CD4-positive, alpha-beta T cell (primary cell): Measurements from ENCODE around the gene IPO9. TPM values are rescaled to one million over a fixed set of nuclear protein-coding genes. Genes with fewer than 3 reads are reported as not detected.
A peak's percentile ranks its signal among the peaks of the same experiment; 100 is the strongest.

Experiments used
- ATAC-seq: fragments of 200-7000 bp; cut with Tn5 transposase; one replicate; pipeline ENCODE4 v1.10.0; 2022; ENCODE audit warnings: mild to moderate bottlenecking; ENCODE audit not compliant: poor library complexity
- CTCF ChIA-PET: fragments of 350-600 bp; sonication (Branson Sonifier 250); formaldehyde crosslinking; loops from one replicate; lab custom pipeline; 2021; ENCODE audit warnings: antibody characterized with exemption, inconsistent platforms; lab: Charles Lee
- POLR2A ChIA-PET: fragments of 350-600 bp; sonication (Branson Sonifier 250); formaldehyde crosslinking; loops from one replicate; lab custom pipeline; 2021; ENCODE audit warnings: antibody characterized with exemption, inconsistent platforms; lab: Charles Lee
- DNase-seq, 14 experiments: peaks; one replicate each; pipeline ENCODE4 v3.0.0-alpha.2; 2013 to 2020; ENCODE audit warnings: mixed read lengths in 2 of 14
- H3K27ac ChIP-seq, 2 donors: one replicate each; pipeline versions ENCODE4 v1.5.1 to v1.7.0; 2013; ENCODE audit warnings: low read length in 2 of 2, low read depth in 1 of 2, mild to moderate bottlenecking in 1 of 2
- H3K27me3 ChIP-seq, 2 experiments: 1 replicate in 1 of 2; 2 replicates in 1 of 2; pipeline versions ENCODE4 v1.6.1 to v1.7.0; 2013; ENCODE audit warnings: low read length in 2 of 2, control low read depth in 1 of 2, mild to moderate bottlenecking in 1 of 2, moderate library complexity in 1 of 2; ENCODE audit not compliant: insufficient read depth in 2 of 2, control insufficient read depth in 1 of 2
- H3K36me3 ChIP-seq: one replicate; pipeline ENCODE4 v1.6.1; 2013; ENCODE audit warnings: low read length, control low read depth; ENCODE audit not compliant: insufficient read depth
- H3K4me1 ChIP-seq: one replicate; pipeline ENCODE4 v1.6.1; 2013; ENCODE audit warnings: low read length, control low read depth; ENCODE audit not compliant: insufficient read depth
- H3K4me3 ChIP-seq: one replicate; pipeline ENCODE4 v1.5.1; 2013; ENCODE audit warnings: mild to moderate bottlenecking, low read length, moderate library complexity
- H3K9me3 ChIP-seq, 2 experiments: 1 replicate in 1 of 2; 2 replicates in 1 of 2; pipeline versions ENCODE4 v1.6.1 to v1.7.0; 2013; ENCODE audit warnings: low read length in 2 of 2, mild to moderate bottlenecking in 2 of 2, control low read depth in 1 of 2, moderate library complexity in 1 of 2; ENCODE audit not compliant: control insufficient read depth in 1 of 2, insufficient read depth in 1 of 2
- H3K27ac Mint-ChIP-seq: one replicate; pipeline ENCODE4 v1.8.0; 2020; ENCODE audit warnings: mixed read lengths
- H3K27me3 Mint-ChIP-seq: one replicate; pipeline ENCODE4 v1.8.0; 2021; ENCODE audit warnings: mixed read lengths
- H3K36me3 Mint-ChIP-seq: one replicate; pipeline ENCODE4 v1.8.0; 2021; ENCODE audit warnings: low read depth, mixed read lengths
- H3K4me1 Mint-ChIP-seq: one replicate; pipeline ENCODE4 v1.8.0; 2021; ENCODE audit warnings: low read depth, mixed read lengths
- H3K4me3 Mint-ChIP-seq: one replicate; pipeline ENCODE4 v1.8.0; 2020; ENCODE audit warnings: mild to moderate bottlenecking, mixed read lengths
- H3K9me3 Mint-ChIP-seq: one replicate; pipeline ENCODE4 v1.8.0; 2020; ENCODE audit warnings: mixed read lengths
- CTCF ChIP-seq: fragments of 200-600 bp; IDR thresholded peaks from one replicate; pipeline ENCODE4 v1.8.0; 2022; ENCODE audit warnings: antibody characterized with exemption, mild to moderate bottlenecking
- intact Hi-C, 2 experiments: fragments of 100-400 bp; cut with DNase I in 1 of 2; cut with micrococcal nuclease in 1 of 2; formaldehyde crosslinking; loops; one replicate each; pipeline versions ENCODE4 v1.15.1 to v1.9.0; 2023 to 2025; cut with DNase I, micrococcal nuclease
- total RNA-seq, 174 experiments: library from RNA in 2 of 174; stranded (reverse) in 2 of 174; gene quantifications; one replicate each; pipeline ENCODE4 v1.2.3 and lab custom pipeline; 2021 to 2026

The IPO9 gene
- total RNA-seq, 2 experiments from 2014 or later: 17.1 to 20.1 TPM

- Histone ChIP-seq H3K4me3 (no peak overlapping the region), H3K27me3 (no peaks in the 10 kb centered on the region), H3K4me1 (no peaks in the 10 kb centered on the region), H3K9me3 (no peaks in the 10 kb centered on the region), H3K36me3 (no peaks in the 10 kb centered on the region), H3K27ac (no peak overlapping the region)
- no peaks in the 10 kb centered on the region for H3K27me3 Mint-ChIP-seq
- ATAC-seq (no peak), DNase-seq (no peak)
- CTCF ChIA-PET: interaction anchor here (2.3 kb wide), 1 partner anchor 13 kb away, joined by 10 read pairs; the partner anchor contains the start of gene IPO9
- H3K27ac Mint-ChIP-seq: no peak overlapping the region
- POLR2A ChIA-PET: no interaction called here
- peaks cover 46% of the 10 kb centered on the region for H3K36me3 Mint-ChIP-seq
- H3K4me3 Mint-ChIP-seq: no peak overlapping the region
- peaks cover 54% of the 10 kb centered on the region for H3K4me1 Mint-ChIP-seq
- no peaks in the 10 kb centered on the region for H3K9me3 Mint-ChIP-seq
- TF ChIP-seq CTCF: no peak
- intact Hi-C loops: no loop called here
These were observed 12.4 kb downstream of the IPO9 start for GRCh38 chr1:201841265-201841912.

- Histone ChIP-seq H3K27me3 (no peaks in the 10 kb centered on the region), H3K9me3 (no peaks in the 10 kb centered on the region), H3K4me3 (no peak overlapping the region), H3K4me1 (no peaks in the 10 kb centered on the region), H3K36me3 (peaks cover 2% of the 10 kb centered on the region), H3K27ac (no peak overlapping the region)
- Mint-ChIP-seq H3K9me3 (no peaks in the 10 kb centered on the region), H3K4me3 (no peak overlapping the region), H3K36me3 (peaks cover 38% of the 10 kb centered on the region), H3K27ac (peak overlapping the region; percentile 43), H3K4me1 (peaks cover 49% of the 10 kb centered on the region), H3K27me3 (no peaks in the 10 kb centered on the region)
- ATAC-seq (no peak), DNase-seq (no peak)
- intact Hi-C loops: no loop called here
- ChIA-PET CTCF (interaction anchor here (2.3 kb wide), 1 partner anchor 14 kb away, joined by 10 read pairs; the partner anchor contains the start of gene IPO9), POLR2A (no interaction called here)
- TF ChIP-seq CTCF: no peak
These were observed 13.6 kb downstream of the IPO9 start for GRCh38 chr1:201842472-201843027.

GRCh38 chr1:201845331-201846083 is 16.6 kb downstream of the IPO9 start:
- TF ChIP-seq CTCF: no peak
- Histone ChIP-seq H3K27me3 (no peaks in the 10 kb centered on the region), H3K36me3 (peaks cover 30% of the 10 kb centered on the region), H3K4me3 (no peak overlapping the region), H3K4me1 (no peaks in the 10 kb centered on the region), H3K9me3 (no peaks in the 10 kb centered on the region), H3K27ac (no peak overlapping the region)
- Mint-ChIP-seq H3K9me3 (no peaks in the 10 kb centered on the region), H3K4me3 (no peak overlapping the region), H3K36me3 (peaks cover 50% of the 10 kb centered on the region), H3K4me1 (peaks cover 43% of the 10 kb centered on the region), H3K27ac (peak overlapping the region; percentile 57), H3K27me3 (no peaks in the 10 kb centered on the region)
- intact Hi-C loops: no loop called here
- POLR2A ChIA-PET: no interaction called here
- DNase-seq (no peak), ATAC-seq (no peak)
- CTCF ChIA-PET: no interaction called here
